NCI-H1105 treated with DMSO at 0.1 percent for 48 hours (cell line): ENCODE measurements around the gene IL24.
"Not testable (repeated sequence)": the region's sequence is repeated elsewhere in the genome, so short reads cannot be mapped to it uniquely, and the experiment has no call there.

ENCODE experiments used
- DNase-seq: peaks from one replicate; lab custom pipeline; 2025; lab: John Stamatoyannopoulos, UW

IL24 gene

GRCh38 chr1:206897175-206897574 lies at the start of gene IL24:
IL24 (plus strand) TSS chr1:206897443; CDS start chr1:206897833, 390 bp downstream.
- no peak for DNase-seq

GRCh38 chr1:206847946-206848345 lies 49.3 kb upstream of the IL24 start:
- DNase-seq: no peak

GRCh38 chr1:206850401-206850800 lies 46.8 kb upstream of the IL24 start:
- no peak for DNase-seq

GRCh38 chr1:206851341-206852010 lies 45.8 kb upstream of the IL24 start:
- DNase-seq: no peak

- DNase-seq: not testable (repeated sequence)
Measured at GRCh38 chr1:206852662-206853061, 44.6 kb upstream of the IL24 start.

- not testable (repeated sequence) for DNase-seq
Measured at GRCh38 chr1:206853696-206854095, 43.5 kb upstream of the IL24 start.

GRCh38 chr1:206854401-206855129 lies 42.7 kb upstream of the IL24 start:
- DNase-seq: no peak

- no peak for DNase-seq
Measured at GRCh38 chr1:206855859-206856258, 41.4 kb upstream of the IL24 start.

- DNase-seq: no peak
Measured at GRCh38 chr1:206856674-206857464, 40.4 kb upstream of the IL24 start.

GRCh38 chr1:206859082-206859521 lies 38.1 kb upstream of the IL24 start:
- DNase-seq: no peak

- DNase-seq: no peak
Measured at GRCh38 chr1:206860165-206860564, 37.1 kb upstream of the IL24 start.

- DNase-seq: no peak
Measured at GRCh38 chr1:206863266-206863665, 34.0 kb upstream of the IL24 start.

GRCh38 chr1:206864939-206865671 lies 32.1 kb upstream of the IL24 start, which contains the start of gene IL20:
IL20 (plus strand) TSS chr1:206865623; CDS start chr1:206865853, 230 bp downstream.
- peak; percentile 49 for DNase-seq

- no peak for DNase-seq
Measured at GRCh38 chr1:206866062-206866461, 31.2 kb upstream of the IL24 start.

- DNase-seq: no peak
Measured at GRCh38 chr1:206867239-206867638, 30.0 kb upstream of the IL24 start.

GRCh38 chr1:206867716-206868115 lies 29.5 kb upstream of the IL24 start:
- no peak for DNase-seq

GRCh38 chr1:206868264-206868663 lies 29.0 kb upstream of the IL24 start:
- no peak for DNase-seq

- no peak for DNase-seq
Measured at GRCh38 chr1:206872139-206872538, 25.1 kb upstream of the IL24 start.

- no peak for DNase-seq
Measured at GRCh38 chr1:206873603-206874188, 23.5 kb upstream of the IL24 start.

- no peak for DNase-seq
Measured at GRCh38 chr1:206875752-206876377, 21.4 kb upstream of the IL24 start.

GRCh38 chr1:206878456-206878855 lies 18.8 kb upstream of the IL24 start:
- no peak for DNase-seq
